Measurements from ENCODE around the gene PLCXD3. TPM values are rescaled to one million over a fixed set of nuclear protein-coding genes. Genes with fewer than 3 reads are reported as not detected.

Gene PLCXD3
- total RNA-seq, 4 donors from 2014 or later: 0.62 to 5.1 (median 2.3) TPM

DNA sequence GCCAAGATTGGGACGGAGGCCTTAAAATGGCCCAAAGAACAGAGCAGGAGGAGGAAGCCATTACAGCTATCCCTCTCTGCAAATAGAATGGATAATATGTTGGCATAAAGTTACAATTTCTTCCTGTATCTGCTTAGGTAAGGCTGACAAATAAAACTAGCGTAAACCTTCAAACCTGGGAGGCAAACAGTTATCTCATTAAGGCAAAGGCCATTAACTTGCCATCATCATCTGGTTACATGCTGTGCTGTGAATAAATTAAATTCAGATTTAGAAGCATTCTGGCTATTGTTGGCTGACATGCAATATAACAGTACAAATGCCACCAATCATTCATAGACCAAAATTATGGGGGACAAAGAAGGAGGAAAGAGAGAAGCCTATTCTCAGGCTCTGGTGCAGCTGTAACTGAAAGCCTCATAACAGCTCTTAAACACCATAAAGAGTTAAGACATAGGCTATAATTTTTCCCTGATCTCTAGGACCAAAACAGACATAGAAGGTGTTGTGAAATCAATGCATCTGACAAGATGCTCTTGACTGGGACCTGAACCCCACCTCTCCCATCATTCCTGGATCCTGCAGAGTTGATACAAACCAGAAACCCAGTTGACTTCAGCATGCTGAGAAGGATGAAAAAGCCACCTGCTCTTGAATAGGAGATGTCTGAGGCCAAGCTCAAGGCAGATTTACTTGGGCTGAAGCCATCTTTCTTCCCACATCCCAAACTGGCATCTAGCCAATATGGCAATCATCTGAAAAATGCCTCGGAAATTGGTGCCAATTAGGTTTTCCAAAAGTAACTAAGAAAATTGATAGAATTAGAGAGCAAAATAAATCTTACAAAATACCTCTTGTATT, 62.5 kb downstream of the PLCXD3 start:
- 49 to 69% methylated on average over 3 of the region's 3 CpGs for WGBS, 2 donors (ENCODE audit: low coverage in 1 of 2)
- H3K27me3 ChIP-seq: no peaks in the 10 kb centered on the region
- TF ChIP-seq EP300 (IDR thresholded peaks at IDR 0.05): no peak
- no peak for TF ChIP-seq POLR2AphosphoS5 (IDR thresholded peaks at IDR 0.05)
- no peak for TF ChIP-seq POLR2A (IDR thresholded peaks at IDR 0.05)
- TF ChIP-seq, protein P1, sequence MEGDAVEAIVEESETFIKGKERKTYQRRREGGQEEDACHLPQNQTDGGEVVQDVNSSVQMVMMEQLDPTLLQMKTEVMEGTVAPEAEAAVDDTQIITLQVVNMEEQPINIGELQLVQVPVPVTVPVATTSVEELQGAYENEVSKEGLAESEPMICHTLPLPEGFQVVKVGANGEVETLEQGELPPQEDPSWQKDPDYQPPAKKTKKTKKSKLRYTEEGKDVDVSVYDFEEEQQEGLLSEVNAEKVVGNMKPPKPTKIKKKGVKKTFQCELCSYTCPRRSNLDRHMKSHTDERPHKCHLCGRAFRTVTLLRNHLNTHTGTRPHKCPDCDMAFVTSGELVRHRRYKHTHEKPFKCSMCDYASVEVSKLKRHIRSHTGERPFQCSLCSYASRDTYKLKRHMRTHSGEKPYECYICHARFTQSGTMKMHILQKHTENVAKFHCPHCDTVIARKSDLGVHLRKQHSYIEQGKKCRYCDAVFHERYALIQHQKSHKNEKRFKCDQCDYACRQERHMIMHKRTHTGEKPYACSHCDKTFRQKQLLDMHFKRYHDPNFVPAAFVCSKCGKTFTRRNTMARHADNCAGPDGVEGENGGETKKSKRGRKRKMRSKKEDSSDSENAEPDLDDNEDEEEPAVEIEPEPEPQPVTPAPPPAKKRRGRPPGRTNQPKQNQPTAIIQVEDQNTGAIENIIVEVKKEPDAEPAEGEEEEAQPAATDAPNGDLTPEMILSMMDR (IDR thresholded peaks at IDR 0.05): no peak
- ATAC-seq: no peak
- no peak overlapping the region for H3K27ac ChIP-seq
- no peaks in the 10 kb centered on the region for H3K4me1 ChIP-seq
- no peak overlapping the region for H3K4me3 ChIP-seq
- H3K9me3 ChIP-seq: no peaks in the 10 kb centered on the region
- H3K36me3 ChIP-seq: no peaks in the 10 kb centered on the region

DNA sequence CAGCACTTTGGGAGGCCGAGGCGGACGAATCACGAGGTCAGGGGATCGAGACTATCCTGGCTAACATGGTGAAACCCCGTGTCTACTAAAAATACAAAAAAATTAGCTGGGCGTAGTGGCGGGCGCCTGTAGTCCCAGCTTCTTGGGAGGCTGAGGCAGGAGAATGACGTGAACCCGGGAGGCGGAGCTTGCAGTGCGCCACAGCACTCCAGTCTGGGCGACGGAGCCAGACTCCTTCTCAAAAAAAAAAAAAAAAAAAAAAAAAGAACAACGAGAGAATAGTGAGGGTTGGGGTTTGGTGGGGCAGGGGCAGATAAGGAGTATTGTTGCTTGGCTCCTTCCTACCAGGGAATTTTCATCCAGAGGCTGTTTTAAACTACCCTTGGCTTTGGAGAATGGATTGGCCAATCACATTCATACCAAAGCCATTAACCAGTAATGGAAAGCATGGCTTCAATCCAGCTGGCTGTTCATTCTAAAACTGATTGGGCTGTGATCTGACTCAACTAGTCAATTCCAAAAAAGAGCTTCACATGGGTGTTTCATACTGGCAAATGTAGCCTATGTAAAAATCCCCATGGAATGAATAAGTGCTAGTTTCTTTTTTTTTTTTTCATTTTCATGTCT, 64.4 kb downstream of the PLCXD3 start:
- no peaks in the 10 kb centered on the region for H3K27me3 ChIP-seq
- WGBS, 2 donors (ENCODE audit: low coverage in 1 of 2): 85 to 92% methylated on average over 9 to 12 of the region's 16 CpGs
- no peaks in the 10 kb centered on the region for H3K4me1 ChIP-seq
- H3K36me3 ChIP-seq: no peaks in the 10 kb centered on the region
- no peak overlapping the region for H3K27ac ChIP-seq
- TF ChIP-seq POLR2A (IDR thresholded peaks at IDR 0.05): no peak
- TF ChIP-seq, protein P1 (IDR thresholded peaks at IDR 0.05): no peak
- no peak for TF ChIP-seq POLR2AphosphoS5 (IDR thresholded peaks at IDR 0.05)
- TF ChIP-seq EP300 (IDR thresholded peaks at IDR 0.05): no peak
- H3K9me3 ChIP-seq: no peaks in the 10 kb centered on the region
- no peak for ATAC-seq
- H3K4me3 ChIP-seq: no peak overlapping the region

DNA sequence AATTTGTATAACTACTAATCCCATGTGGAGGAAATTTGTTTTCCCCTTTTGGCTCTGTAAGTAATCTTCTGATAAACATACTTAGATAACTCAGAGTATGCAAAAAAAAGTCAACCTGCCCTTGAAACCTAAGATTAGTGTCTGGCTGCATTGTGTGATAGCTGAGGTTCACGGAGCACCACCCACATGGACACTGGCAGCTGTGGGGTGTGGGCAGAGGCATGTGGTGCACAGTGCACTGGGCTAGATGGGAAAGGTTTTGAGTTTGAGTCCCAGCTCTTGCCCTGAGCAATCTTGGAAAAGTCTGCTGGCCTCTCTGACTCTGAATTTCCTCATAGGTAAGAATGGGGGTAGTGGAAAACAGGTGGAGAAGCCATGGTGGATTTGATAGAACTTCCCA, 75.1 kb downstream of the PLCXD3 start:
- Histone ChIP-seq H3K4me3 (no peak overlapping the region), H3K9me3 (no peaks in the 10 kb centered on the region), H3K36me3 (no peaks in the 10 kb centered on the region), H3K4me1 (no peaks in the 10 kb centered on the region), H3K27me3 (no peaks in the 10 kb centered on the region), H3K27ac (no peak overlapping the region)
- ATAC-seq: no peak
- 71% methylated on average over 1 of the region's 1 CpG; no CpG with 5 or more reads in 1 of the 2 donors for WGBS, 2 donors (ENCODE audit: low coverage in 1 of 2)
- TF ChIP-seq EP300 (IDR thresholded peaks at IDR 0.05): no peak
- TF ChIP-seq, protein P1 (IDR thresholded peaks at IDR 0.05): no peak
- TF ChIP-seq POLR2AphosphoS5 (IDR thresholded peaks at IDR 0.05): no peak
- no peak for TF ChIP-seq POLR2A (IDR thresholded peaks at IDR 0.05)

DNA sequence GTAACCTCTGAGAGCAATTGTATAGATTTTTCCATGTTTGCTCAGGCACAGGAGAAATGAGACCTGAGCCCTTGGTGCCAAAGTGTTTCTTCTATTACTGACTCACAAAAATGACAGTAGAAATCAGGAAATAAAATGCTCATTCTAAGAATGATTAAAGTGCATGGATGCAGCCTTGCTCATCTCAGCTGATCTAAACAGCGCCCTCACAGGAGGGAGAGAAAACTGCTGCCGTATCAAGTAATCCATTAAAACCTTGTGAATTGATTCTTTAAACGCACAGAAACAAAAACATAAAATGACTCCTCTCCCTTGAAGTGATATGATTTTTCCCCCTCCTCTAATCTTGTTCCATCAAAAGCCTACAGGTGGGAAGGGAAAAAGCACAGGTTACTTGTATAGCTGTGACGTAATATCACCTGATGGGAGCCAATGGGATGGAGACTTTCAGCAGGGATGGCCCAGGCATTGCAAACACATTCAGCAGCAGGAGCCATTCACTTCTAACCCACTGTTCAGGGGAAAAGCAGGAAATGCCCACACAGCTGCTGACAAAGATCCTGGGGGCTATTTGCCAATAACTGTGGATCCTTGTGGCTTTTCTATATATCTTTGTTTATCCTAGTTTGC, 76.7 kb downstream of the PLCXD3 start:
- no peaks in the 10 kb centered on the region for H3K36me3 ChIP-seq
- ATAC-seq: no peak
- no peak overlapping the region for H3K27ac ChIP-seq
- WGBS, 2 donors (ENCODE audit: low coverage in 1 of 2): 32 to 74% methylated on average over 3 of the region's 4 CpGs
- no peaks in the 10 kb centered on the region for H3K27me3 ChIP-seq
- no peaks in the 10 kb centered on the region for H3K4me1 ChIP-seq
- no peak for TF ChIP-seq EP300 (IDR thresholded peaks at IDR 0.05)
- no peak for TF ChIP-seq POLR2A (IDR thresholded peaks at IDR 0.05)
- H3K4me3 ChIP-seq: no peak overlapping the region
- H3K9me3 ChIP-seq: no peaks in the 10 kb centered on the region

GRCh38 chr5:41432481-41433253, 77.7 kb downstream of the PLCXD3 start:
- H3K27ac ChIP-seq: no peak overlapping the region
- H3K36me3 ChIP-seq: no peaks in the 10 kb centered on the region
- H3K9me3 ChIP-seq: no peaks in the 10 kb centered on the region
- no peak for TF ChIP-seq POLR2AphosphoS5 (IDR thresholded peaks at IDR 0.05)
- TF ChIP-seq, protein P1 (IDR thresholded peaks at IDR 0.05): no peak
- TF ChIP-seq EP300 (IDR thresholded peaks at IDR 0.05): no peak
- no peak for TF ChIP-seq POLR2A (IDR thresholded peaks at IDR 0.05)
- WGBS, 2 donors (ENCODE audit: low coverage in 1 of 2): 81 to 83% methylated on average over 2 to 5 of the region's 5 CpGs
- H3K4me1 ChIP-seq: no peaks in the 10 kb centered on the region
- H3K27me3 ChIP-seq: no peaks in the 10 kb centered on the region
- no peak for ATAC-seq
- H3K4me3 ChIP-seq: no peak overlapping the region

All from gastroesophageal sphincter (tissue), 4 donors.